ENCODE results near the gene TCEA3. TPM values are rescaled to one million over a fixed set of nuclear protein-coding genes. Genes with fewer than 3 reads are reported as not detected.

The TCEA3 gene
- total RNA-seq, 3 donors from 2014 or later (not counting 1 experiment from before 2014, with no cell fraction given), result 0.75 to 1.5 (median 0.94) TPM

DNA sequence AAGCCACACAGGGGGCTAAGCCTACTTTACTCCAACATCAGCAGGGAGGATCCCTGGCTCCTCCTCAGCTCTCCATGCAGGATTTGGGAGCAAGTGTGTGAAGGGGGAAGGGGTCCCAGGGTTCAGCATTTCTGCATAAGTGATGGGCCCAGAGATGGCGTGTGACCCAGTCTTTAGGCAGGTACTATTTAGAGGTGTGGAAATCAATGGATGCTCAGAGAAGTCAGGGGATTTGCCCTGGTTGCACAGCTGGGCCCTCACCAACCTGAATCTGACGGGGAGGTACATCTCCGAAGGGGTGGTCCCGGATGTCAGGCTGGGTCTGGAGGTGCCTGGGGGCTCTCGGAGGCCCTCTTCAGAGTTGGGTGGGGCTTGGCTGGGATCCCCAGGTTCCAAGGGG lies 6.9 kb upstream of the TCEA3 start:
- Mint-ChIP-seq H3K4me3 (no peak overlapping the region), H3K9me3 (no peaks in the 10 kb centered on the region), H3K27me3 (ENCODE audit: low read depth in 2 of 2) (peaks cover 19 to 22% of the 10 kb centered on the region in 2 donors), H3K36me3 (no peaks in the 10 kb centered on the region), H3K4me1 (no peaks in the 10 kb centered on the region), H3K27ac (no peak overlapping the region)
- Histone ChIP-seq H3K4me1 (ENCODE audit: control insufficient read depth, insufficient read depth, low read length) (no peaks in the 10 kb centered on the region), H3K27me3 (ENCODE audit: control insufficient read depth, insufficient read depth, low read length) (no peaks in the 10 kb centered on the region), H3K4me3 (ENCODE audit: low read length) (no peak overlapping the region), H3K9me3 (ENCODE audit: control insufficient read depth, insufficient read depth, low read length) (no peaks in the 10 kb centered on the region), H3K27ac (ENCODE audit: low read length) (no peak overlapping the region), H3K36me3 (ENCODE audit: control insufficient read depth, insufficient read depth, low read length) (no peaks in the 10 kb centered on the region)
- ATAC-seq (no peak), DNase-seq (no peak)
- intact Hi-C loops (cut with micrococcal nuclease), result no loop called here
- TF ChIP-seq, protein P1, sequence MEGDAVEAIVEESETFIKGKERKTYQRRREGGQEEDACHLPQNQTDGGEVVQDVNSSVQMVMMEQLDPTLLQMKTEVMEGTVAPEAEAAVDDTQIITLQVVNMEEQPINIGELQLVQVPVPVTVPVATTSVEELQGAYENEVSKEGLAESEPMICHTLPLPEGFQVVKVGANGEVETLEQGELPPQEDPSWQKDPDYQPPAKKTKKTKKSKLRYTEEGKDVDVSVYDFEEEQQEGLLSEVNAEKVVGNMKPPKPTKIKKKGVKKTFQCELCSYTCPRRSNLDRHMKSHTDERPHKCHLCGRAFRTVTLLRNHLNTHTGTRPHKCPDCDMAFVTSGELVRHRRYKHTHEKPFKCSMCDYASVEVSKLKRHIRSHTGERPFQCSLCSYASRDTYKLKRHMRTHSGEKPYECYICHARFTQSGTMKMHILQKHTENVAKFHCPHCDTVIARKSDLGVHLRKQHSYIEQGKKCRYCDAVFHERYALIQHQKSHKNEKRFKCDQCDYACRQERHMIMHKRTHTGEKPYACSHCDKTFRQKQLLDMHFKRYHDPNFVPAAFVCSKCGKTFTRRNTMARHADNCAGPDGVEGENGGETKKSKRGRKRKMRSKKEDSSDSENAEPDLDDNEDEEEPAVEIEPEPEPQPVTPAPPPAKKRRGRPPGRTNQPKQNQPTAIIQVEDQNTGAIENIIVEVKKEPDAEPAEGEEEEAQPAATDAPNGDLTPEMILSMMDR (IDR thresholded peaks at IDR 0.05), result no peak
- WGBS (ENCODE audit: insufficient coverage), result 87% methylated on average over 5 of the region's 5 CpGs

DNA sequence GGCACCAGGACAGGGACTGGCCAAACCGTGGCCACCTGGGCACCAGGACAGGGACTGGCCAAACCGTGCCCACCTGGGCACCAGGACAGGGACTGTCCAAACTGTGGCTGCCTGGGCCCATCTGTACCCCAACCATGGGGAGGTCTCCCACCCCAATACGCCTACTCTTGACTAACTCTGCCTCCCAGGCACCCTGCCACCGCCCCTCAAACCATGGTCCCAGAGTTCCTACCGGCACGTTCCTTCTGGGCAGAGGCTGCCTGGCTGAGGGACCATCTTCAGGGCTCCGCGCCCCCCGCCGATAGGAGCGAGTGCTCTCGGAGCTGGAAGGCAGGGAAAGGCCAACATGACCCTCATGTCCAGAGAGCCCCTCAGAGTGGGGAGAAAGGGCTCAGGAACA lies 6.3 kb upstream of the TCEA3 start:
- Histone ChIP-seq H3K36me3 (ENCODE audit: control insufficient read depth, insufficient read depth, low read length) (no peaks in the 10 kb centered on the region), H3K27ac (ENCODE audit: low read length) (no peak overlapping the region), H3K9me3 (ENCODE audit: control insufficient read depth, insufficient read depth, low read length) (no peaks in the 10 kb centered on the region), H3K4me1 (ENCODE audit: control insufficient read depth, insufficient read depth, low read length) (no peaks in the 10 kb centered on the region), H3K27me3 (ENCODE audit: control insufficient read depth, insufficient read depth, low read length) (no peaks in the 10 kb centered on the region), H3K4me3 (ENCODE audit: low read length) (no peak overlapping the region)
- DNase-seq (no peak), ATAC-seq (no peak)
- Mint-ChIP-seq H3K4me3 (no peak overlapping the region), H3K9me3 (no peaks in the 10 kb centered on the region), H3K27ac (no peak overlapping the region), H3K36me3 (no peaks in the 10 kb centered on the region), H3K27me3 (ENCODE audit: low read depth in 2 of 2) (peaks cover 25 to 28% of the 10 kb centered on the region in 2 donors), H3K4me1 (no peaks in the 10 kb centered on the region)
- WGBS (ENCODE audit: insufficient coverage), result 92% methylated on average over 12 of the region's 12 CpGs
- intact Hi-C loops (cut with micrococcal nuclease), result no loop called here
- TF ChIP-seq, protein P1 (IDR thresholded peaks at IDR 0.05), result no peak

DNA sequence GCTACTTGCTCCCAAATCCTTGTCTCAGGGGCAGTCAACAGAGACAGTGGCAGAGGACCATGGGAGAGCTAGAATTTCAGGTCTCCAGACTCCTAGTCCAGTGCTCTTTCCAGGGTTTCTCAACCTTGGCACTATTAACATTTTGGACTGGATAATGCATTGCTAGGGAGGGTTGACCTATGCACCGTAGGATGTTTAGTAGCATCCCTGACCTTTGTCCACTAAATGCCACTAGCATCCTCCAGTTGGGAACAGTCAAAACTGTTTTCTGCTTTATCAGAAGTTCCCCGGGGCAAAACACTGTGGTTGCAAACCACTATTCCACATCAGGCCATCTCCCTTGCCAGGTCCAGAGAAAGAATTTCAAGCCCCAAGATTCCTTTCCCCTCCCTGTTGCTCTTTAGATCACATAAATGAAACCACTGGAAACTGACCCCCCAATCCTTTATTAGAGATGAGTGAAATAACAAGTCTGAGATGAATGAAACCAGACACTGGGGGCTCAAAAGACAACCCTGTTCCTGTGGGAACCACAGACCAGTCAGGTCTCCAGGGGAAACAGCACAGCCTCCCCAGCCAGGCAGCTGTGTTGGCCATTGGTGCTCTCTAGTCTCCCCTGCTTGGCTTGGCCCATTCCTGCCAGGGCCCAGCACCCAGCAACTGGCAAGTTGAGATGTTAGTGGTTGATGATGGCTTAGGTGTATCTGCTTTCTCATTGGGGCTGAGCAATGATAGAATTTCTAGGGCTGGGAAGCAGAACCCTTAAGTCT lies 3.8 kb upstream of the TCEA3 start:
- intact Hi-C loops (cut with micrococcal nuclease), result no loop called here

More for the DNA sequence above, 3.8 kb upstream of the TCEA3 start:
- Histone ChIP-seq H3K36me3 (ENCODE audit: control insufficient read depth, insufficient read depth, low read length) (no peaks in the 10 kb centered on the region), H3K9me3 (ENCODE audit: control insufficient read depth, insufficient read depth, low read length) (no peaks in the 10 kb centered on the region), H3K27ac (ENCODE audit: low read length) (no peak overlapping the region), H3K27me3 (ENCODE audit: control insufficient read depth, insufficient read depth, low read length) (peaks cover 6% of the 10 kb centered on the region), H3K4me3 (ENCODE audit: low read length) (no peak overlapping the region), H3K4me1 (ENCODE audit: control insufficient read depth, insufficient read depth, low read length) (peaks cover 17% of the 10 kb centered on the region)
- DNase-seq (no peak), ATAC-seq (no peak)
- no peaks in the 10 kb centered on the region for H3K36me3 Mint-ChIP-seq
- peaks cover 32 to 34% of the 10 kb centered on the region in 2 donors for H3K27me3 Mint-ChIP-seq (ENCODE audit: low read depth in 2 of 2)
- H3K4me3 Mint-ChIP-seq, result no peak overlapping the region
- H3K9me3 Mint-ChIP-seq, result no peaks in the 10 kb centered on the region
- peaks cover 8 to 13% of the 10 kb centered on the region in 2 donors for H3K4me1 Mint-ChIP-seq
- TF ChIP-seq, protein P1 (IDR thresholded peaks at IDR 0.05), result no peak
- no peak overlapping the region for H3K27ac Mint-ChIP-seq
- 80% methylated on average over 2 of the region's 2 CpGs for WGBS (ENCODE audit: insufficient coverage)
